Astrocyte of the cerebellum (primary cell): Measurements from ENCODE around the gene PGAP3.
"Not testable (repeated sequence)": the region's sequence is repeated elsewhere in the genome, so short reads cannot be mapped to it uniquely, and the experiment has no call there.

Source experiments
- DNase-seq: peaks from one replicate; pipeline ENCODE4 v3.0.0-alpha.2; 2011; ENCODE audit warnings: low read depth
- H3K4me3 ChIP-seq: 2 replicates; pipeline ENCODE4 v1.5.1; 2011; ENCODE audit warnings: mild to moderate bottlenecking, low read depth, low read length, moderate library complexity
- in situ Hi-C: cut with HindIII; loops from 2 replicates; pipeline ENCODE4 v1.10.0; 2017; ENCODE audit warnings: low sequenced_read_pairs
- TF ChIP-seq, protein P1 (sequence below): IDR thresholded peaks from 2 replicates; pipeline ENCODE4 v1.5.1; 2012; ENCODE audit warnings: low read length, low read depth, moderate library complexity, mild to moderate bottlenecking; ENCODE audit errors: missing control alignments

PGAP3 gene

DNA sequence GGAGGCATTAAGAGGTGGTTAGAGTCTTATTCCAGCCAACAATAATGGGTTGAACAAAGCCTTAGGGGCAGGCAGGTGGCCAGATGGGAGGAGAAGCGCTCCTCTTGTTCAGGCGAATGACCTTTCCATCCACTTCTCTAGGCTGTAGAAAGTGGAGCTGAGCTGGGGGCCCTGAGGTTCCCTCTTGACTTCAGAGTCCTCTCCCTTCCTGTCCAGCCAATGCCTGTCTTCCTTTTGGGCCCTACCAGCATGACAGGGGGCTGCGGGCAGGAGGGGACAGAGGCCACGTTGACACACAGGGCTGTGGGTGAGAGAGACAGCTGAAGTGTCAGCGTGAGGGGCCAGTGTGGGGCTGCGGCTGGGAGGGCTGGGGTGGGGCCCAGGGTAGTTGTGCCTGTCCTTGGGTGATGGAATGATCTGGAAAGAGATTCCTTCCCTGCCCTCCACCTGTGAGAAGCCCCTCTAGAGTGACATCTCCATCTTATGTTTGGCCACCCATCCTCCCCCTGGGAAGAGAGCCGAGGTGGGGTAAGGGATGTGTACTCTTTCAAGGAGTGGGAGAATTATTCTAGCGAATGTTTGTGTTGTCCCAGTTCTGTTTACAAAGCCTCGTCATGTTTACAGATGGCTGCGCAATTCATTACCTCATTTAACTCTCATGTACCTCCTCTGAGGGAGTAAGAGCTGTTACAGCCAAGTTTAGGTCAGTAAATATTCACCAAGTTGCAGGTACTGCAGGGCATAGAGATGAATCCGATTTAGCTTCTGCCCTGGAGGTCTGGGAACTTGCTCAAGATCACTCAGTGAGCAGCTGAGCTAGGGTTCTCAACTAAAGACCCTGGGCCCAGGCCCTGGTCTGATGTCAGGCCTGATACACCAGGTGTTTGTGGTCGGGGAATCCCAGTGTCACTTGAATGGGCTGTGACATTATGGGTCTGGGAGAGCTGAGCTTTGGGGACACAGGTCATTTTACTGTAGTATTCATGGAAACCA lies 15.3 kb upstream of the PGAP3 start:
- in situ Hi-C loops = no loop called here
- TF ChIP-seq, protein P1, sequence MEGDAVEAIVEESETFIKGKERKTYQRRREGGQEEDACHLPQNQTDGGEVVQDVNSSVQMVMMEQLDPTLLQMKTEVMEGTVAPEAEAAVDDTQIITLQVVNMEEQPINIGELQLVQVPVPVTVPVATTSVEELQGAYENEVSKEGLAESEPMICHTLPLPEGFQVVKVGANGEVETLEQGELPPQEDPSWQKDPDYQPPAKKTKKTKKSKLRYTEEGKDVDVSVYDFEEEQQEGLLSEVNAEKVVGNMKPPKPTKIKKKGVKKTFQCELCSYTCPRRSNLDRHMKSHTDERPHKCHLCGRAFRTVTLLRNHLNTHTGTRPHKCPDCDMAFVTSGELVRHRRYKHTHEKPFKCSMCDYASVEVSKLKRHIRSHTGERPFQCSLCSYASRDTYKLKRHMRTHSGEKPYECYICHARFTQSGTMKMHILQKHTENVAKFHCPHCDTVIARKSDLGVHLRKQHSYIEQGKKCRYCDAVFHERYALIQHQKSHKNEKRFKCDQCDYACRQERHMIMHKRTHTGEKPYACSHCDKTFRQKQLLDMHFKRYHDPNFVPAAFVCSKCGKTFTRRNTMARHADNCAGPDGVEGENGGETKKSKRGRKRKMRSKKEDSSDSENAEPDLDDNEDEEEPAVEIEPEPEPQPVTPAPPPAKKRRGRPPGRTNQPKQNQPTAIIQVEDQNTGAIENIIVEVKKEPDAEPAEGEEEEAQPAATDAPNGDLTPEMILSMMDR = no peak
- H3K4me3 ChIP-seq = no peak overlapping the region
- DNase-seq = no peak

DNA sequence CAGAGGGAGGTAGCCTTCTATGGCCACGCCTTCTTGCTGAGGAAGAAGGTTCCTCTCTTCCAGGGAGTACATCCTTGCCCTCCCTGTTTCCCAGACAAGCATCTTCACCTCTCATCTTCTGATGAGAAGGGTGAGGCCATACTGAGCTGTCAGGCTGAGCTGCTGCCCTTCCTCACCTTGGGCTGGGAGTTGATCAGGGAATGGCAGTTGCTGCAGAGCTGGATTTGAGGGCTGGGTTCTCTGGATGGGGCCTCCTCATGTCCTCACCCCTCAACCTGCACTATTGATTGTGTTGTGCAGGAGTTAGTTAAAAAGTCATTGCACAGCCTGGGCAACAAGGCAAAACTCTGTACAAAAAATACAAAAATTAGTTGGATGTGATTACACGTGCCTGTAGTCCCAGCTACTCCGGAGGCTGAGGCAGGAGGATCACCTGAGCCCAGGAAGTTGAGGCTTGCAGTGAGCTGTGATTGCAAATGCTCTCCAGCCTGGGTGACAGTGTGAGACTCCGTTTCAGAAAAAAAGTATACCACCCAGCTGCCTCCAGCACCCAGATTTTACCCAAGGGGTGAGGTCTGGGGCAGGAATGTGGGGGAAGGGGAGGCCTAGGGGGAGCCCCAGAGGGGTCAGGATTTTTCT lies 14.0 kb upstream of the PGAP3 start:
- H3K4me3 ChIP-seq = no peak overlapping the region
- TF ChIP-seq, protein P1 = no peak
- DNase-seq = no peak

DNA sequence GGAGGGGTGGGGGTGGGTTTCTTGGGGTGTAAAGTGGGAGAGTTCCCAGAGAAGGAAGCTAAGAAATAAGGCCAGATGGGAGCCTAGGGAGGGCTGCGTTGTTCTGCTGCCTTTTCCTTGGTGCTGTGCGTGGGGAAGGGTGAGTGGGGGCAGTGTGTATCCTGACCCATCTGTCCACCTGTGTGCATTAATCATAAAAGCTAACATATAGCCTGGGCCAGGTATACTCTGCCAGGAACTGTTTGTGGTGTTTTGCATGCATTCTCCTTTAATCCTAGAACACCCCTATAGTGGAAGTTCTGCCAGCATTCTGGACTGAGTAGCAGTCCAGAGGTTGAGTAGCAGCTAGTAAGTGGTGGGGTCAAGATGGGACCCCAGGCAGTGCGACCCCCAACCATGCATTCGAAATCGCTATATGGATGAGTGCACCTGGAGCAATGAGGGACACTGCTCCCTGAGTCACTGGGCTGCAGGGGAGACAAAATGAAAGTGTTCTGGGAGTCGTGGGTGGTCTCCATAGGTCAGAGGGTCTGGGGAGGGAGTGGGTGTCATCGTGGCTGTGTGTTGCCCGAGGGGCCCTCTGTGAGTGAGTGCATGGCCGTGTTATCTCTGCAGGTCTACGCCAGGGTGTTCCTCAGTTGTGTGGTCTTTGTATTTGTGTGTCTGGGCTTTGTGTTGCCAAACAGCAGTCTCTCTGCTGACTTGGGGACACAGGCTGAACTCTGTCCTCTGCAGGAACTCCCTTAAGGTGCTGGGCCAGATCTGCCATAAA lies 13.3 kb upstream of the PGAP3 start:
- in situ Hi-C loops = no loop called here
- DNase-seq = no peak
- TF ChIP-seq, protein P1 = no peak
- H3K4me3 ChIP-seq = peak overlapping the region; percentile 85

More for the DNA sequence above, 14.0 kb upstream of the PGAP3 start:
- in situ Hi-C loops = no loop called here

DNA sequence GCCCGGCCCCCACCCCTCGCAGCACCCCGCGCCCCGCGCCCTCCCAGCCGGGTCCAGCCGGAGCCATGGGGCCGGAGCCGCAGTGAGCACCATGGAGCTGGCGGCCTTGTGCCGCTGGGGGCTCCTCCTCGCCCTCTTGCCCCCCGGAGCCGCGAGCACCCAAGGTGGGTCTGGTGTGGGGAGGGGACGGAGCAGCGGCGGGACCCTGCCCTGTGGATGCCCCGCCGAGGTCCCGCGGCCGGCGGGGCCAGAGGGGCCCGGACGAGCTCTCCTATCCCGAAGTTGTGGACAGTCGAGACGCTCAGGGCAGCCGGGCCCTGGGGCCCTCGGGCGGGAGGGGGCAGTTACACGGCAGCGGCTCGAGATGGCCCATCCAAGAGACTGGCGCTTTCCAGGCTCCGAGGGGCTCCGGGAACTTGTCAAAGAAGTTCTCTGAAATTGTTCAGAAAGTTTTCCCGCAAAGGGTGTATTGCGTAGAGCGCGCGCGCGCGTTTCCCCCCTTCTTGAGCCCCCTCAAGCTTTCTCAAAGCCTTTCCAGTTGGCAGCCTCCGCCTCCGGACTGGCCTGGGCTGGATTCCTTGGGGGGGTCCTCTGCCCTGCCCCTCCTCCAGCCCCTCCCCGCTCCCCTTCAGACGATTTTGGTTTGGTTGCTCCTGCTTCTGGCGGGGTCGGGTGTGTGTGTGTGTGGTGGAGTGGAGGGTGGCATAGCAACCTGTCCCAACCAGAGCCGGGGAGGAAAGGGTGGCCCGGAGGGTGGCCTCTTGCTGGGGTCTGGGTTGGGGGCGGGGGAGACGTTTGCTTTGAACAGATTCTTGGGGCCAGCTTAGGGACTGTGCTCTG lies 12.5 kb upstream of the PGAP3 start:
- TF ChIP-seq, protein P1 = no peak
- in situ Hi-C loops = no loop called here
- peak overlapping the region; percentile 85 for H3K4me3 ChIP-seq
- DNase-seq = no peak

DNA sequence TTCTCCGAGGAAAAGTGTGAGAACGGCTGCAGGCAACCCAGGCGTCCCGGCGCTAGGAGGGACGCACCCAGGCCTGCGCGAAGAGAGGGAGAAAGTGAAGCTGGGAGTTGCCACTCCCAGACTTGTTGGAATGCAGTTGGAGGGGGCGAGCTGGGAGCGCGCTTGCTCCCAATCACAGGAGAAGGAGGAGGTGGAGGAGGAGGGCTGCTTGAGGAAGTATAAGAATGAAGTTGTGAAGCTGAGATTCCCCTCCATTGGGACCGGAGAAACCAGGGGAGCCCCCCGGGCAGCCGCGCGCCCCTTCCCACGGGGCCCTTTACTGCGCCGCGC lies 11.9 kb upstream of the PGAP3 start, which contains the start of gene ERBB2:
Gene ERBB2, plus strand, starts transcription at position 247 of the 330 bp plus-strand sequence. CDS start 175 bp downstream, outside the sequence.
- TF ChIP-seq, protein P1 = no peak
- in situ Hi-C loops = no loop called here
- peak; percentile 47 for DNase-seq
- H3K4me3 ChIP-seq = peak within 1 kb of the TSS; percentile 85

DNA sequence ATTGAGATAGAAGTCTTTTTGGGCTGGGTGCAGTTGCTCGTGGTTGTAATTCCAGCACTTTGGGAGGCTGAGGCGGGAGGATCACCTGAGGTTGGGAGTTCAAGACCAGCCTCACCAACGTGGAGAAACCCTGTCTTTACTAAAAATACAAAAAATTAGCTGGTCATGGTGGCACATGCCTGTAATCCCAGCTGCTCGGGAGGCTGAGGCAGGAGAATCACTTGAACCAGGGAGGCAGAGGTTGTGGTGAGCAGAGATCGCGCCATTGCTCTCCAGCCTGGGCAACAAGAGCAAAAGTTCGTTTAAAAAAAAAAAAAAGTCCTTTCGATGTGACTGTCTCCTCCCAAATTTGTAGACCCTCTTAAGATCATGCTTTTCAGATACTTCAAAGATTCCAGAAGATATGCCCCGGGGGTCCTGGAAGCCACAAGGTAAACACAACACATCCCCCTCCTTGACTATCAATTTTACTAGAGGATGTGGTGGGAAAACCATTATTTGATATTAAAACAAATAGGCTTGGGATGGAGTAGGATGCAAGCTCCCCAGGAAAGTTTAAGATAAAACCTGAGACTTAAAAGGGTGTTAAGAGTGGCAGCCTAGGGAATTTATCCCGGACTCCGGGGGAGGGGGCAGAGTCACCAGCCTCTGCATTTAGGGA lies 11.4 kb upstream of the PGAP3 start:
- H3K4me3 ChIP-seq = peak overlapping the region; percentile 85
- DNase-seq, in situ Hi-C loops: not testable (repeated sequence)
